Osteocyte (in vitro differentiated cells): ENCODE measurements around the gene SPATA12. TPM values are rescaled to one million over a fixed set of nuclear protein-coding genes. Genes with fewer than 3 reads are reported as not detected.

Experiments
- DNase-seq: peaks from one replicate; pipeline ENCODE4 v3.0.0; 2021; ENCODE audit warnings: mixed read lengths; ENCODE audit not compliant: unreplicated experiment; ENCODE audit errors: extremely low spot score
- H3K27ac Mint-ChIP-seq: one replicate; pipeline ENCODE4 v1.8.0; 2021; ENCODE audit warnings: mild to moderate bottlenecking, mixed read lengths; ENCODE audit not compliant: unreplicated experiment
- H3K27me3 Mint-ChIP-seq: one replicate; pipeline ENCODE4 v1.8.0; 2021; ENCODE audit warnings: mixed read lengths; ENCODE audit not compliant: unreplicated experiment
- H3K36me3 Mint-ChIP-seq: one replicate; pipeline ENCODE4 v1.8.0; 2021; ENCODE audit warnings: mixed read lengths; ENCODE audit not compliant: unreplicated experiment
- H3K4me1 Mint-ChIP-seq: one replicate; pipeline ENCODE4 v1.8.0; 2021; ENCODE audit warnings: mixed read lengths; ENCODE audit not compliant: unreplicated experiment
- H3K4me3 Mint-ChIP-seq: one replicate; pipeline ENCODE4 v1.8.0; 2021; ENCODE audit warnings: mild to moderate bottlenecking, moderate library complexity, mixed read lengths; ENCODE audit not compliant: unreplicated experiment
- H3K9me3 Mint-ChIP-seq: one replicate; pipeline ENCODE4 v1.8.0; 2021; ENCODE audit warnings: mixed read lengths; ENCODE audit not compliant: unreplicated experiment
- total RNA-seq: library from RNA; stranded (reverse); gene quantifications from 2 replicates; pipeline ENCODE4 v1.2.1, GENCODE V29; 2021
- TF ChIP-seq, protein P1 (sequence below): fragments of 200-600 bp; sonication (generic); IDR thresholded peaks from 2 replicates; pipeline ENCODE4 v1.5.0; 2021; ENCODE audit warnings: antibody characterized with exemption, mild to moderate bottlenecking, moderate library complexity

Gene SPATA12
- total RNA-seq, 1 donor from 2014 or later, result not detected

DNA sequence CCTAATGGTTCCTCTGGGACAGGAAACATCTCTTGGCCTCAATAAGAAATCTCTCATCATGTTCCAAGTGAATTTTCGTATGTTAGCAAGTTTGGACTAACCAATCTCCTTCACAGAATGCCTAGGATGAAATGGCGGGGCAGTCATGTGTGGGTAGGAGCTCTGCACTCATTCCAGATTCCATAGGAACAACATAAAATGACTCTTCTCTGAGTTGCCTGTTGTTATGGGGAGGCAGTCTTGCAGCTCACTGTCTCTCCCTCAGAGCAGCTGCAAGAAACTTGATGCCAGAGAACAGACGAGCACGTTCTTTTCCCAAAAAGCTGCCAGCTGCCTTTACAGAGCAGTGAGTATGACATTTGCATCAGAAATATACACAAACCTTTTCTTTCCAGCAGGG is 34.1 kb downstream of the SPATA12 start:
- no peak for DNase-seq
- H3K4me1 Mint-ChIP-seq, result peaks cover 6% of the 10 kb centered on the region
- no peak overlapping the region for H3K4me3 Mint-ChIP-seq
- peaks cover 2% of the 10 kb centered on the region for H3K27me3 Mint-ChIP-seq
- no peaks in the 10 kb centered on the region for H3K9me3 Mint-ChIP-seq
- no peaks in the 10 kb centered on the region for H3K36me3 Mint-ChIP-seq
- peak overlapping the region; percentile 28 for H3K27ac Mint-ChIP-seq
- TF ChIP-seq, protein P1, sequence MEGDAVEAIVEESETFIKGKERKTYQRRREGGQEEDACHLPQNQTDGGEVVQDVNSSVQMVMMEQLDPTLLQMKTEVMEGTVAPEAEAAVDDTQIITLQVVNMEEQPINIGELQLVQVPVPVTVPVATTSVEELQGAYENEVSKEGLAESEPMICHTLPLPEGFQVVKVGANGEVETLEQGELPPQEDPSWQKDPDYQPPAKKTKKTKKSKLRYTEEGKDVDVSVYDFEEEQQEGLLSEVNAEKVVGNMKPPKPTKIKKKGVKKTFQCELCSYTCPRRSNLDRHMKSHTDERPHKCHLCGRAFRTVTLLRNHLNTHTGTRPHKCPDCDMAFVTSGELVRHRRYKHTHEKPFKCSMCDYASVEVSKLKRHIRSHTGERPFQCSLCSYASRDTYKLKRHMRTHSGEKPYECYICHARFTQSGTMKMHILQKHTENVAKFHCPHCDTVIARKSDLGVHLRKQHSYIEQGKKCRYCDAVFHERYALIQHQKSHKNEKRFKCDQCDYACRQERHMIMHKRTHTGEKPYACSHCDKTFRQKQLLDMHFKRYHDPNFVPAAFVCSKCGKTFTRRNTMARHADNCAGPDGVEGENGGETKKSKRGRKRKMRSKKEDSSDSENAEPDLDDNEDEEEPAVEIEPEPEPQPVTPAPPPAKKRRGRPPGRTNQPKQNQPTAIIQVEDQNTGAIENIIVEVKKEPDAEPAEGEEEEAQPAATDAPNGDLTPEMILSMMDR, result no peak

DNA sequence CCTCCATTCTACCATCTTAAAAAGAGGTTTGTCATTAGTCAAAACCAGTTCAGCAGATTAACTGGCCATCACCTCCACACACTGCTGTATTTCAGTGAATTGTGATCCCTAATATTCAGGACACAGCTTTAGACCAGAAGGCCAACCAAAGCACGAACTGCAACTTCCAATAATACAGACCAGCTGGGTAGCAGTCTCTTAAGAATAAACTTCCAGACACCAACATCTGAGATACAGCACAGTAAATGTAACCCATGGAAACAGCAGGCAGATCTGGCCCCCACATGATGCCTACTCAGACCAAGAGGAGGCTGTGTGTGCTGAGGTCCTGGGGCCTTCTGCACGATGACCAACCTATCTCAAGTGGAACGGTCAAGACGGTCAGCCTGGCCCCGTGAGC is 34.9 kb downstream of the SPATA12 start:
- H3K4me3 Mint-ChIP-seq, result no peak overlapping the region
- no peaks in the 10 kb centered on the region for H3K9me3 Mint-ChIP-seq
- DNase-seq, result no peak
- H3K27me3 Mint-ChIP-seq, result peaks cover 2% of the 10 kb centered on the region
- no peaks in the 10 kb centered on the region for H3K36me3 Mint-ChIP-seq
- TF ChIP-seq, protein P1, result no peak
- no peak overlapping the region for H3K27ac Mint-ChIP-seq
- peaks cover 6% of the 10 kb centered on the region for H3K4me1 Mint-ChIP-seq

DNA sequence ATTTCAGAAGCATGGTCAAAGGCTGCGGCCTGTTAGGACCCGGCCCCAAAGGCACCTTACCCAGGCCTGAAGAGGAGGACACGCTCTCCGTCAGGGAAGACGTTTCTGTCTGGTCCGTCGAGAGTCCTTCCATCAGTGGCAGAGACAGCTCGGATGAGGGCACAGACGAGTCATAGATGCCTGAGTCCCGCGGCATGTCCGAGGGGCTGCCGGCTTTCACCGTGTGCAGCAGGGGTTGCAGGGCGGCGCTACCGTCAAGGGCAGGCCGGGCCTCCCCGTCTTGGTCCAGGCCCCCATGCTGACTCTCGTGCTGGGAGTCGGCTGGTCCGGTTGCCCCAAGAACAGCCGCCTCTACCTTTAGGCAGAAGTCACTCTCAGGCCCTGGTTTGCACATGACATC is 37.1 kb downstream of the SPATA12 start:
- no peak overlapping the region for H3K4me3 Mint-ChIP-seq
- H3K27me3 Mint-ChIP-seq, result peaks cover 2% of the 10 kb centered on the region
- no peak overlapping the region for H3K27ac Mint-ChIP-seq
- H3K9me3 Mint-ChIP-seq, result no peaks in the 10 kb centered on the region
- H3K36me3 Mint-ChIP-seq, result no peaks in the 10 kb centered on the region
- H3K4me1 Mint-ChIP-seq, result peaks cover 6% of the 10 kb centered on the region
- TF ChIP-seq, protein P1, result no peak
- no peak for DNase-seq

DNA sequence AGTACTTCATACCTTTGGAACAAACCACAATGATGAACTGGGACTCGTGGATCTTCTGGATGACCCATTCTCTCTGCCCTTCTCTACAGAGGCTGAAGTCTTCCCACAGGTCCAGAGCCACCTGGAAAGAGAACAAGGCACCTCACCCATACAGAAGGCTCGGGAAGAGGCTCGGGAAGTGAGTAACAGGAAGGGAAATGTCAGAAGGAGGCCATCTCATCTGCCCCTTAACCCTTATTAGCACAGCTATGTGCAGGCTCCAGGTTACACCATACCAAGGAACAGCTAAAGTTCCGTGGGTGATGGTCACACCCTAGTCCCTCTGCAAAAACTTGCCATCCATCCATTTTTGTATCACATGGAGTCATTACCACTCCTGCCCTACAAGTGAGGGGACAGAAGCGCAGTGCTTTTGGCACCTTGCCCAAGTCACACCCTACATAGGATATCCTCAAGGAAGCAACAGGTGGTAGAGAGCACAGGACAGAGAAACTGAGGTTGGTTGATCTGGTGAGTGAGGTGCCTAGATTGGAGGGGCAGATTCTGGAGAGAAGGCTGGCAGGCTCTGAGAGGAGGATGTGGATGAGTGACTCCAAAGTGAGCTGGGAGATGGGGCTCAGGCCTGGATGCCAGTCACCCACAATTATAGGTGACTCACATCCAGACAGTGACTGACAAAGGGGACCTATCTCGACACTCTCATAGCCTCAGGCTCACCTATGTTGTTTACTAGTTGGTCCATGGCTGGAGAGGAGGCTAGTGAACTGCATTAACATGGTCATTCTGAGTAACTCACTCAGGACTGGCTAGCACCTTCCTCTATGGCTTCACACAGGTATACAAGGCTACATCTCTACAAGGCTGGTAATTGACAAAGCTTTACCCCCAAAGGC is 38.2 kb downstream of the SPATA12 start:
- H3K4me3 Mint-ChIP-seq, result no peak overlapping the region
- H3K9me3 Mint-ChIP-seq, result no peaks in the 10 kb centered on the region
- no peak for DNase-seq
- peaks cover 2% of the 10 kb centered on the region for H3K27me3 Mint-ChIP-seq
- TF ChIP-seq, protein P1, result no peak
- H3K27ac Mint-ChIP-seq, result no peak overlapping the region
- H3K36me3 Mint-ChIP-seq, result no peaks in the 10 kb centered on the region
- peaks cover 6% of the 10 kb centered on the region for H3K4me1 Mint-ChIP-seq

DNA sequence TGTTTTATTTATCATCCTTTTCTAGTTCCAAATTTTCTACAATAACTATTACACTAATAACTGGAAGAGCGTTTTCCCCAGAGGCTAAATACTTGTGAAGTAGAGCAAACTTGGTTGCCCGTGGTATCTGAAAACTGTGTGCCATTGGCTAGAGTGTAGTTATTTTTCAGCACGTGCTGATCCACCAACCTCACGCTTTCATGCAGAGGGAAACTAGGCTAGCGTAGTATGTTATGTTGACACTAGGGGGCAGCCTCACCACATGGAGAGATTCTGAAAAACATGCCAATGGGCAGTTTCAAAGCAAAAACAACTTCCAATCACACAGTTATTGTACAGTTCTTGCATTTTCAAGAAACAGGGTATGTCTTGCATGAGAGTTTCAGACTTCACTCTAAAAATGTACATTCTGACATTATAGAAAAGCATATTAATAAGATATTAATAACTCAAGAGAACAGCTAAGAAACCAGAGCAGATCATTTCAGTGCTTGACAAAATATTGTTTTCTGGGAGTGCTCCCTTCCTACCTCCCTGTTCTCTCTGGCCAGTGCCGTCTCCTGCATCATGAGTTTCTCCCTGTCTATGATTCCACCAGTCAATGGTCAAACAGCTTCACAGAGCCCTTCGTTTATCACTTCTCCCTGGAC is 39.7 kb downstream of the SPATA12 start:
- TF ChIP-seq, protein P1, result peak; percentile 91

More for the DNA sequence above, 39.7 kb downstream of the SPATA12 start:
- Mint-ChIP-seq H3K4me3 (no peak overlapping the region), H3K27me3 (no peaks in the 10 kb centered on the region), H3K27ac (no peak overlapping the region), H3K4me1 (no peaks in the 10 kb centered on the region), H3K36me3 (no peaks in the 10 kb centered on the region), H3K9me3 (no peaks in the 10 kb centered on the region)
- peak; percentile 90 for DNase-seq
